Measurements from ENCODE around the gene ZC3H11A.

ZC3H11A gene

GRCh38 chr1:203763505-203763904 is 31.9 kb upstream of the ZC3H11A start:
- no peak overlapping the region for H3K4me3 ChIP-seq (ENCODE audit: low read length)
- TF ChIP-seq, protein P1, sequence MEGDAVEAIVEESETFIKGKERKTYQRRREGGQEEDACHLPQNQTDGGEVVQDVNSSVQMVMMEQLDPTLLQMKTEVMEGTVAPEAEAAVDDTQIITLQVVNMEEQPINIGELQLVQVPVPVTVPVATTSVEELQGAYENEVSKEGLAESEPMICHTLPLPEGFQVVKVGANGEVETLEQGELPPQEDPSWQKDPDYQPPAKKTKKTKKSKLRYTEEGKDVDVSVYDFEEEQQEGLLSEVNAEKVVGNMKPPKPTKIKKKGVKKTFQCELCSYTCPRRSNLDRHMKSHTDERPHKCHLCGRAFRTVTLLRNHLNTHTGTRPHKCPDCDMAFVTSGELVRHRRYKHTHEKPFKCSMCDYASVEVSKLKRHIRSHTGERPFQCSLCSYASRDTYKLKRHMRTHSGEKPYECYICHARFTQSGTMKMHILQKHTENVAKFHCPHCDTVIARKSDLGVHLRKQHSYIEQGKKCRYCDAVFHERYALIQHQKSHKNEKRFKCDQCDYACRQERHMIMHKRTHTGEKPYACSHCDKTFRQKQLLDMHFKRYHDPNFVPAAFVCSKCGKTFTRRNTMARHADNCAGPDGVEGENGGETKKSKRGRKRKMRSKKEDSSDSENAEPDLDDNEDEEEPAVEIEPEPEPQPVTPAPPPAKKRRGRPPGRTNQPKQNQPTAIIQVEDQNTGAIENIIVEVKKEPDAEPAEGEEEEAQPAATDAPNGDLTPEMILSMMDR (conservative IDR thresholded peaks at IDR 0.05; ENCODE audit: low read length): no peak
- no peak for DNase-seq (ENCODE audit: low read depth)

- no peak overlapping the region for H3K4me3 ChIP-seq (ENCODE audit: low read length)
- no peak for DNase-seq (ENCODE audit: low read depth)
- TF ChIP-seq, protein P1 (conservative IDR thresholded peaks at IDR 0.05; ENCODE audit: low read length): no peak
Observed at GRCh38 chr1:203764105-203765028, 31.1 kb upstream of the ZC3H11A start.

DNA sequence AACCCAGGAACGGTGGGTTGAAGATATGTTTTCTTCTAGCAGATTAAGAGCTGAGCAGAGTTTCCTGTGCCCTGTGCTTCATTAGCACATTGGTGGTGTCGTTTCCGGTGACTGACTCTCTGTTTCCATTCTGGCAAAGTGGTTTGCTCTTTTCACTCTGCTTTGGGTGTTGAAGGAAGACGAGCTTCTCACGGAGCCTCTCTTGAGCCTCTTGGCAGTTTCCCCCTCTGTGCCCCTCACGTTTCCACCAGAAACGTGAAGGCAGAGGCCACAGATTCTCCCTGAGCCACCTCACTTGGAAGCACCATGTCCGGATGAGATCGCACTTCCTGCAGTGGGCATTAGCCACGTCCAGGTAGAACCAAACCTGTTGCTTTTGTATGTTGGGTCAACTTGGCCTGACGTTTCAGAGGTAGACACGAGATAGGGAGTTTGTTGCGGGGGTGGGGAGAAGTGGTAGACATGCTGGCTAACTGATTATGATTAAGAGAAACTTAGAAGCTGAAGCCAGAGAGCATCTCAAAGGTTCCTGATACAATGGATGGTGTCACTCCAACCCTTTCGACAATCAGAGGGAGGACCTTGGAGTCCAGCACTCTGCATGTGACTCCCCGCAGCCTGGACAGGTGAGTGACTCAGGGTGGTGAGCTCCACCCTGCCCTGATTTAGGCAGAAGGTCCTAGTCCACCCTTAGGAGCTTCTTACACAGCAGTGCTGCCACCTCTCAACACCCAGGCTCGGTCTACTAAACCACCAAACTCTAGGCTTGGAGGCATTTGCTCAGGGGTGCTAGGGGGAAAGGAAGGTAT is 30.2 kb upstream of the ZC3H11A start, which contains the start of gene LAX1:
LAX1 (plus strand) TSS at position 155 of the 809 bp plus-strand sequence; CDS start at position 538, 383 bp downstream.
- TF ChIP-seq, protein P1 (conservative IDR thresholded peaks at IDR 0.05; ENCODE audit: low read length): no peak
- no peak for DNase-seq (ENCODE audit: low read depth)
- no peak within 1 kb of the TSS for H3K4me3 ChIP-seq (ENCODE audit: low read length)

DNA sequence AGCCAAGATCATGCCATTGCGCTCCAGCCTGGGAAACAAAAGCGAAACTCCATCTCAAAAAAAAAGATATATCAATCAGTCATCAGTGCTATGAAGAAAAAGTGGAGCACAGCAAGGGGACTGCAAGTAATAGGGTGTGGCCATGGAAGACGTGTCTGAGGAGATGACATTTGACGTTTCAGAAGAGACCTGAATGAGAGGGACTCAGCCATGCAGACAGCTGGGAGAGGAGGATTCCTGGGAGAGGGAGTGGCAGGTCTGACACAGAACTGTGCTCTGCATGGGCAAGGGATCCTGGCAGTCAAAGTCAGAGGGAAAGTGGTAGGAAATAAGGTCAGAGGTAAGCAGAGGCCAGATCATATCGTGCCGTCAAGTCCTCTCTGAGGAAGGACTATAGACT is 27.2 kb upstream of the ZC3H11A start:
- TF ChIP-seq, protein P1 (conservative IDR thresholded peaks at IDR 0.05; ENCODE audit: low read length): no peak
- DNase-seq (ENCODE audit: low read depth): no peak

GRCh38 chr1:203769505-203770343 is 25.7 kb upstream of the ZC3H11A start:
- TF ChIP-seq, protein P1 (conservative IDR thresholded peaks at IDR 0.05; ENCODE audit: low read length): no peak
- DNase-seq (ENCODE audit: low read depth): peak; percentile 94
- no peak overlapping the region for H3K4me3 ChIP-seq (ENCODE audit: low read length)

More for the DNA sequence above, 27.2 kb upstream of the ZC3H11A start:
- H3K4me3 ChIP-seq (ENCODE audit: low read length): no peak overlapping the region

DNA sequence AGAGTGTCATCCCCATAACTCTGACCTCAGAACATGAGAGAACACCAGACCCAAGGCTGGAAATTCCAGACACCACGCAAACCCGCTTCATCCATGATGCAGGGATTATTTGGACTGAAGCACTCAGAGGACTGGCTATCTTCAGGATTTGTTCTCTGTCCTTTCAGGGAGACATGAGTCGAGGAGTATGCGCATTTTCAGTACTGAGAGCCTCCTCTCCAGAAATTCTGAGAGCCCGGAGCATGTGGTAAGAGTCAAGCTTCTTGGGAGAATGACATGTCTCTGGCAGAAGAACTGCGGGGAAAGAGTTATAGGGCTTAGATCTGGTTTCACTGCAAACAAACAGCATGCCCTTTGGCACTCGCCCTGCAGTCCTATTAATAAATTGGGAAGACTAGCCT is 23.5 kb upstream of the ZC3H11A start:
- TF ChIP-seq, protein P1 (conservative IDR thresholded peaks at IDR 0.05; ENCODE audit: low read length): no peak
- DNase-seq (ENCODE audit: low read depth): peak; percentile 20
- H3K4me3 ChIP-seq (ENCODE audit: low read length): no peak overlapping the region

Measured in AG10803 (cell line).